ENCODE results near the gene UNC13B.
"Not testable (repeated sequence)": the region's sequence is repeated elsewhere in the genome, so short reads cannot be mapped to it uniquely, and the experiment has no call there.

The UNC13B gene

GRCh38 chr9:35182401-35182800 lies 20.6 kb downstream of the UNC13B start:
- not testable (repeated sequence) for ATAC-seq (replicated peaks); H3K9me3 Mint-ChIP-seq

GRCh38 chr9:35182996-35183754 lies 21.4 kb downstream of the UNC13B start:
- not testable (repeated sequence) for H3K9me3 Mint-ChIP-seq; H3K4me1 Mint-ChIP-seq; H3K27ac Mint-ChIP-seq; ATAC-seq (replicated peaks); H3K36me3 Mint-ChIP-seq; H3K4me3 Mint-ChIP-seq; H3K27me3 Mint-ChIP-seq; DNase-seq

More at GRCh38 chr9:35182401-35182800, 20.6 kb downstream of the UNC13B start:
- not testable (repeated sequence) for H3K4me3 Mint-ChIP-seq, H3K36me3 Mint-ChIP-seq, DNase-seq, H3K4me1 Mint-ChIP-seq, H3K27ac Mint-ChIP-seq, H3K27me3 Mint-ChIP-seq

- H3K36me3 Mint-ChIP-seq; H3K9me3 Mint-ChIP-seq; H3K27ac Mint-ChIP-seq; H3K4me1 Mint-ChIP-seq; H3K4me3 Mint-ChIP-seq; H3K27me3 Mint-ChIP-seq; DNase-seq; ATAC-seq (replicated peaks): not testable (repeated sequence)
Observed at GRCh38 chr9:35183755-35184480, 22.1 kb downstream of the UNC13B start.

- DNase-seq, result no peak
- H3K4me1 Mint-ChIP-seq, result no peaks in the 10 kb centered on the region
- no peak for ATAC-seq (replicated peaks)
- H3K27me3 Mint-ChIP-seq, result no peaks in the 10 kb centered on the region
- no peak overlapping the region for H3K4me3 Mint-ChIP-seq
- peaks cover 2 to 7% of the 10 kb centered on the region in 2 donors for H3K9me3 Mint-ChIP-seq
- peaks cover 0 to under 1% of the 10 kb centered on the region in 2 donors for H3K36me3 Mint-ChIP-seq
- H3K27ac Mint-ChIP-seq, result no peak overlapping the region
Observed at GRCh38 chr9:35186524-35186923, 24.7 kb downstream of the UNC13B start.

GRCh38 chr9:35190203-35190602 lies 28.4 kb downstream of the UNC13B start:
- no peak for ATAC-seq (replicated peaks)

GRCh38 chr9:35191105-35191504 lies 29.3 kb downstream of the UNC13B start:
- DNase-seq, result no peak
- no peak for ATAC-seq (replicated peaks)
- Mint-ChIP-seq H3K36me3 (peaks cover 0 to 7% of the 10 kb centered on the region in 2 donors), H3K9me3 (peaks cover 14 to 23% of the 10 kb centered on the region in 2 donors), H3K4me3 (no peak overlapping the region), H3K27me3 (no peaks in the 10 kb centered on the region), H3K27ac (no peak overlapping the region), H3K4me1 (no peaks in the 10 kb centered on the region)

More at GRCh38 chr9:35190203-35190602, 28.4 kb downstream of the UNC13B start:
- H3K27ac Mint-ChIP-seq, result no peak overlapping the region
- no peaks in the 10 kb centered on the region for H3K27me3 Mint-ChIP-seq
- DNase-seq, result no peak
- no peak overlapping the region for H3K4me3 Mint-ChIP-seq
- peaks cover 14 to 23% of the 10 kb centered on the region in 2 donors for H3K9me3 Mint-ChIP-seq
- no peaks in the 10 kb centered on the region for H3K4me1 Mint-ChIP-seq
- peaks cover 0 to 7% of the 10 kb centered on the region in 2 donors for H3K36me3 Mint-ChIP-seq

- Mint-ChIP-seq H3K9me3 (peaks cover 17 to 23% of the 10 kb centered on the region in 2 donors), H3K4me1 (no peaks in the 10 kb centered on the region), H3K27me3 (peaks cover 0 to 6% of the 10 kb centered on the region in 2 donors), H3K4me3 (no peak overlapping the region), H3K27ac (no peak overlapping the region), H3K36me3 (peaks cover 0 to 7% of the 10 kb centered on the region in 2 donors)
- ATAC-seq (replicated peaks) (no peak), DNase-seq (no peak)
Observed at GRCh38 chr9:35193762-35194161, 32.0 kb downstream of the UNC13B start.

- Mint-ChIP-seq H3K9me3 (peaks cover 20 to 26% of the 10 kb centered on the region in 2 donors), H3K36me3 (peaks cover 0 to 7% of the 10 kb centered on the region in 2 donors), H3K4me1 (no peaks in the 10 kb centered on the region)
Observed at GRCh38 chr9:35195683-35196082, 33.9 kb downstream of the UNC13B start.

GRCh38 chr9:35198191-35198590 lies 36.4 kb downstream of the UNC13B start:
- Mint-ChIP-seq H3K4me1 (no peaks in the 10 kb centered on the region), H3K9me3 (peaks cover 24 to 26% of the 10 kb centered on the region in 2 donors), H3K4me3 (no peak overlapping the region), H3K27ac (no peak overlapping the region), H3K27me3 (peaks cover 6 to 20% of the 10 kb centered on the region in 2 donors), H3K36me3 (peaks cover 3 to 7% of the 10 kb centered on the region in 2 donors)
- DNase-seq (no peak), ATAC-seq (replicated peaks) (no peak)

More at GRCh38 chr9:35195683-35196082, 33.9 kb downstream of the UNC13B start:
- no peak overlapping the region for H3K27ac Mint-ChIP-seq
- DNase-seq, result no peak
- ATAC-seq (replicated peaks), result no peak
- H3K4me3 Mint-ChIP-seq, result no peak overlapping the region
- H3K27me3 Mint-ChIP-seq, result peaks cover 4 to 6% of the 10 kb centered on the region in 2 donors

- Mint-ChIP-seq H3K9me3 (peaks cover 22 to 28% of the 10 kb centered on the region in 2 donors), H3K27ac (no peak overlapping the region), H3K27me3 (peaks cover 0 to 33% of the 10 kb centered on the region in 2 donors), H3K4me3 (no peak overlapping the region), H3K36me3 (peaks cover 3 to 5% of the 10 kb centered on the region in 2 donors), H3K4me1 (no peaks in the 10 kb centered on the region)
- DNase-seq (no peak), ATAC-seq (replicated peaks) (no peak)
Observed at GRCh38 chr9:35203528-35203927, 41.7 kb downstream of the UNC13B start.

GRCh38 chr9:35205340-35205739 lies 43.5 kb downstream of the UNC13B start:
- Mint-ChIP-seq H3K4me1 (no peaks in the 10 kb centered on the region), H3K4me3 (no peak overlapping the region), H3K27ac (no peak overlapping the region), H3K27me3 (peaks cover 0 to 32% of the 10 kb centered on the region in 2 donors), H3K9me3 (peaks cover 18 to 27% of the 10 kb centered on the region in 2 donors), H3K36me3 (peaks cover 3 to 5% of the 10 kb centered on the region in 2 donors)
- DNase-seq (no peak), ATAC-seq (replicated peaks) (no peak)

- H3K27ac Mint-ChIP-seq, result no peak overlapping the region
- H3K9me3 Mint-ChIP-seq, result peaks cover 0 to 2% of the 10 kb centered on the region in 2 donors
- H3K4me1 Mint-ChIP-seq, result peaks cover 0 to 2% of the 10 kb centered on the region in 2 donors
- no peak for DNase-seq
- no peak for ATAC-seq (replicated peaks)
- no peak overlapping the region for H3K4me3 Mint-ChIP-seq
- H3K27me3 Mint-ChIP-seq, result peaks cover 0 to 7% of the 10 kb centered on the region in 2 donors
- no peaks in the 10 kb centered on the region for H3K36me3 Mint-ChIP-seq
Observed at GRCh38 chr9:35211854-35212253, 50.0 kb downstream of the UNC13B start.

GRCh38 chr9:35220659-35221338 lies 59.0 kb downstream of the UNC13B start:
- Mint-ChIP-seq H3K27me3 (peaks cover 0 to 7% of the 10 kb centered on the region in 2 donors), H3K9me3 (peaks cover 0 to 9% of the 10 kb centered on the region in 2 donors), H3K27ac (no peak overlapping the region), H3K4me3 (no peak overlapping the region), H3K36me3 (no peaks in the 10 kb centered on the region), H3K4me1 (no peaks in the 10 kb centered on the region)
- DNase-seq, result no peak
- ATAC-seq (replicated peaks), result no peak

GRCh38 chr9:35225677-35226076 lies 63.9 kb downstream of the UNC13B start:
- Mint-ChIP-seq H3K27me3 (peaks cover 0 to 7% of the 10 kb centered on the region in 2 donors), H3K27ac (no peak overlapping the region), H3K4me3 (no peak overlapping the region), H3K9me3 (peaks cover 0 to 8% of the 10 kb centered on the region in 2 donors), H3K4me1 (no peaks in the 10 kb centered on the region), H3K36me3 (no peaks in the 10 kb centered on the region)
- no peak for DNase-seq
- ATAC-seq (replicated peaks), result no peak
